HG02763 (cell line): ENCODE data around the gene OR1K1.

Experiments
- ATAC-seq: cut with Tn5 transposase; IDR thresholded peaks from one replicate; pipeline ENCODE4 v1.9.1; 2021; ENCODE audit warnings: mild to moderate bottlenecking, moderate library complexity; ENCODE audit not compliant: unreplicated experiment

OR1K1 gene

DNA sequence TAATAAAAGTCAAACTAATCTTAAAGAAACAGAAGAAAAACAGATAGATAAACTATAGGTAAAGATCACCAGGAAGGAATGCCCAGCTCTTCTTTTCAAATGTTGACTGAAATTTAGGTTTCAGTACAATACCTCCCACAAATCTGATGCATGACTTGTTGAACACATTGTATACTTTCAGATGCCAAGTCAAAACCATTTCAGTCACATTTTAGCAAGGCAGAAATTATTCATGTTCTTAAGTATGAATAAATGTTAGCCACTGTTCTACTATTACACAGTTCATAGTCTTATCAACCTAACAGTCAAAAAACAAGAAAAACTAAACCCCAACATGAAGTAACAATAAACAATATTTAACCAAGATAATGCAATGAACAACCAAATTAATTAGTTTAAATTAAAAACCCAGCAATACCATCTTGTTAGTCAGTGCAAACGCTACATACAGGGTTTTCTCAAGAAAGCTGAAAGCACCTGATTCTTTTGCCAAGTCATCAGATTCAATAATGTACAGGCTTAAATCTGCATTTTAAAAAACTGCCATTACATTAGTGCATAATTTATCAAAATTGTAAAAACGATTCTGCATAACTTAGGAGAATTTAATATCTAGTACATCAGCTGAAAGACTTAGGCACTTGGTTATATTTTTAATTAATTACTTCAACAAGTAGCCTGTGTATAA, 48.5 kb downstream of the OR1K1 start:
- ATAC-seq, result no peak
